Measurements from ENCODE around the gene TSBP1. TPM values are rescaled to one million over a fixed set of nuclear protein-coding genes. Genes with fewer than 3 reads are reported as not detected.
"Not testable (repeated sequence)": the region's sequence is repeated elsewhere in the genome, so short reads cannot be mapped to it uniquely, and the experiment has no call there.

The TSBP1 gene
- total and polyA plus RNA-seq, 4 donors = not detected

- H3K9me3 ChIP-seq (ENCODE audit: control insufficient read depth, low read length) = no peaks in the 10 kb centered on the region
- H3K27ac ChIP-seq (ENCODE audit: low read depth in 1 of 2, low read length in 2 of 2) = no peak overlapping the region
- H3K36me3 ChIP-seq (ENCODE audit: control insufficient read depth in 1 of 2, insufficient read depth in 2 of 2, low read length in 1 of 2) = no peaks in the 10 kb centered on the region
- no peak overlapping the region for H3K4me3 ChIP-seq (ENCODE audit: low read length in 2 of 2)
- H3K27me3 ChIP-seq (ENCODE audit: control insufficient read depth in 1 of 2, insufficient read depth in 2 of 2, low read length in 1 of 2) = no peaks in the 10 kb centered on the region
- WGBS, 2 donors = 64 to 74% methylated on average over 5 of the region's 5 CpGs
- DNase-seq (no peak), ATAC-seq (ENCODE audit: low FRiP score) (no peak)
- no peaks in the 10 kb centered on the region for H3K4me1 ChIP-seq (ENCODE audit: control insufficient read depth in 1 of 2, insufficient read depth in 2 of 2, low read length in 2 of 2)
- intact Hi-C loops (cut with DNase I) = no loop called here
Observed at GRCh38 chr6:32317541-32317940, 54.2 kb downstream of the TSBP1 start.

GRCh38 chr6:32313964-32314363 lies 57.7 kb downstream of the TSBP1 start:
- no peaks in the 10 kb centered on the region for H3K27me3 ChIP-seq (ENCODE audit: control insufficient read depth in 1 of 2, insufficient read depth in 2 of 2, low read length in 1 of 2)
- 70 to 88% methylated on average over 1 of the region's 1 CpG for WGBS, 2 donors
- no peak overlapping the region for H3K27ac ChIP-seq (ENCODE audit: low read depth in 1 of 2, low read length in 2 of 2)
- no peaks in the 10 kb centered on the region for H3K9me3 ChIP-seq (ENCODE audit: control insufficient read depth, low read length)
- H3K36me3 ChIP-seq (ENCODE audit: control insufficient read depth in 1 of 2, insufficient read depth in 2 of 2, low read length in 1 of 2) = no peaks in the 10 kb centered on the region
- H3K4me1 ChIP-seq (ENCODE audit: control insufficient read depth in 1 of 2, insufficient read depth in 2 of 2, low read length in 2 of 2) = no peaks in the 10 kb centered on the region
- no peak overlapping the region for H3K4me3 ChIP-seq (ENCODE audit: low read length in 2 of 2)
- DNase-seq (no peak), ATAC-seq (ENCODE audit: low FRiP score) (no peak)
- intact Hi-C loops (cut with DNase I) = no loop called here

- WGBS, 2 donors = 29 to 55% methylated on average over 3 of the region's 3 CpGs
- H3K4me1 ChIP-seq (ENCODE audit: control insufficient read depth in 1 of 2, insufficient read depth in 2 of 2, low read length in 2 of 2) = no peaks in the 10 kb centered on the region
- H3K36me3 ChIP-seq (ENCODE audit: control insufficient read depth in 1 of 2, insufficient read depth in 2 of 2, low read length in 1 of 2) = no peaks in the 10 kb centered on the region
- intact Hi-C loops (cut with DNase I) = no loop called here
- no peak overlapping the region for H3K27ac ChIP-seq (ENCODE audit: low read depth in 1 of 2, low read length in 2 of 2)
- peaks cover 0 to 2% of the 10 kb centered on the region in 2 donors for H3K27me3 ChIP-seq (ENCODE audit: control insufficient read depth in 1 of 2, insufficient read depth in 2 of 2, low read length in 1 of 2)
- no peaks in the 10 kb centered on the region for H3K9me3 ChIP-seq (ENCODE audit: control insufficient read depth, low read length)
- H3K4me3 ChIP-seq (ENCODE audit: low read length in 2 of 2) = no peak overlapping the region
- no peak for DNase-seq
- no peak for ATAC-seq (ENCODE audit: low FRiP score)
Observed at GRCh38 chr6:32298632-32299336, 72.9 kb downstream of the TSBP1 start.

- intact Hi-C loops (cut with DNase I); H3K27me3 ChIP-seq (ENCODE audit: control insufficient read depth in 1 of 2, insufficient read depth in 2 of 2, low read length in 1 of 2); H3K36me3 ChIP-seq (ENCODE audit: control insufficient read depth in 1 of 2, insufficient read depth in 2 of 2, low read length in 1 of 2); H3K4me1 ChIP-seq (ENCODE audit: control insufficient read depth in 1 of 2, insufficient read depth in 2 of 2, low read length in 2 of 2); H3K4me3 ChIP-seq (ENCODE audit: low read length in 2 of 2); H3K27ac ChIP-seq (ENCODE audit: low read depth in 1 of 2, low read length in 2 of 2); DNase-seq; H3K9me3 ChIP-seq (ENCODE audit: control insufficient read depth, low read length); ATAC-seq (ENCODE audit: low FRiP score): not testable (repeated sequence)
- WGBS, 2 donors = 91 to 92% methylated on average over 3 of the region's 3 CpGs
Observed at GRCh38 chr6:32294980-32295379, 76.7 kb downstream of the TSBP1 start.

GRCh38 chr6:32294566-32294965 lies 77.1 kb downstream of the TSBP1 start:
- Histone ChIP-seq H3K27me3 (ENCODE audit: control insufficient read depth in 1 of 2, insufficient read depth in 2 of 2, low read length in 1 of 2) (no peaks in the 10 kb centered on the region), H3K9me3 (ENCODE audit: control insufficient read depth, low read length) (no peaks in the 10 kb centered on the region), H3K4me3 (ENCODE audit: low read length in 2 of 2) (no peak overlapping the region), H3K4me1 (ENCODE audit: control insufficient read depth in 1 of 2, insufficient read depth in 2 of 2, low read length in 2 of 2) (no peaks in the 10 kb centered on the region), H3K36me3 (ENCODE audit: control insufficient read depth in 1 of 2, insufficient read depth in 2 of 2, low read length in 1 of 2) (no peaks in the 10 kb centered on the region), H3K27ac (ENCODE audit: low read depth in 1 of 2, low read length in 2 of 2) (no peak overlapping the region)
- WGBS, 2 donors = 87 to 96% methylated on average over 2 of the region's 2 CpGs
- intact Hi-C loops (cut with DNase I) = no loop called here
- DNase-seq (no peak), ATAC-seq (ENCODE audit: low FRiP score) (no peak)

GRCh38 chr6:32293695-32294094 lies 78.0 kb downstream of the TSBP1 start:
- no peak for DNase-seq
- H3K27ac ChIP-seq (ENCODE audit: low read depth in 1 of 2, low read length in 2 of 2) = no peak overlapping the region
- H3K36me3 ChIP-seq (ENCODE audit: control insufficient read depth in 1 of 2, insufficient read depth in 2 of 2, low read length in 1 of 2) = no peaks in the 10 kb centered on the region
- H3K4me1 ChIP-seq (ENCODE audit: control insufficient read depth in 1 of 2, insufficient read depth in 2 of 2, low read length in 2 of 2) = no peaks in the 10 kb centered on the region
- no peaks in the 10 kb centered on the region for H3K9me3 ChIP-seq (ENCODE audit: control insufficient read depth, low read length)
- H3K27me3 ChIP-seq (ENCODE audit: control insufficient read depth in 1 of 2, insufficient read depth in 2 of 2, low read length in 1 of 2) = no peaks in the 10 kb centered on the region
- H3K4me3 ChIP-seq (ENCODE audit: low read length in 2 of 2) = no peak overlapping the region
- 79 to 84% methylated on average over 4 of the region's 4 CpGs for WGBS, 2 donors
- no peak for ATAC-seq (ENCODE audit: low FRiP score)
- intact Hi-C loops (cut with DNase I) = no loop called here

GRCh38 chr6:32291543-32291942 lies 80.2 kb downstream of the TSBP1 start:
- WGBS, 2 donors = 77 to 88% methylated on average over 1 of the region's 1 CpG
- ATAC-seq (ENCODE audit: low FRiP score) (no peak), DNase-seq (no peak)
- intact Hi-C loops (cut with DNase I) = no loop called here
- Histone ChIP-seq H3K4me1 (ENCODE audit: control insufficient read depth in 1 of 2, insufficient read depth in 2 of 2, low read length in 2 of 2) (no peaks in the 10 kb centered on the region), H3K27me3 (ENCODE audit: control insufficient read depth in 1 of 2, insufficient read depth in 2 of 2, low read length in 1 of 2) (no peaks in the 10 kb centered on the region), H3K4me3 (ENCODE audit: low read length in 2 of 2) (no peak overlapping the region), H3K27ac (ENCODE audit: low read depth in 1 of 2, low read length in 2 of 2) (no peak overlapping the region), H3K9me3 (ENCODE audit: control insufficient read depth, low read length) (no peaks in the 10 kb centered on the region), H3K36me3 (ENCODE audit: control insufficient read depth in 1 of 2, insufficient read depth in 2 of 2, low read length in 1 of 2) (no peaks in the 10 kb centered on the region)

- Histone ChIP-seq H3K27me3 (ENCODE audit: control insufficient read depth in 1 of 2, insufficient read depth in 2 of 2, low read length in 1 of 2) (no peaks in the 10 kb centered on the region), H3K9me3 (ENCODE audit: control insufficient read depth, low read length) (no peaks in the 10 kb centered on the region), H3K27ac (ENCODE audit: low read depth in 1 of 2, low read length in 2 of 2) (no peak overlapping the region), H3K36me3 (ENCODE audit: control insufficient read depth in 1 of 2, insufficient read depth in 2 of 2, low read length in 1 of 2) (no peaks in the 10 kb centered on the region), H3K4me3 (ENCODE audit: low read length in 2 of 2) (no peak overlapping the region), H3K4me1 (ENCODE audit: control insufficient read depth in 1 of 2, insufficient read depth in 2 of 2, low read length in 2 of 2) (no peaks in the 10 kb centered on the region)
- no peak for ATAC-seq (ENCODE audit: low FRiP score)
- DNase-seq = no peak
- intact Hi-C loops (cut with DNase I) = no loop called here
Observed at GRCh38 chr6:32290886-32291450, 80.7 kb downstream of the TSBP1 start.

- H3K4me3 ChIP-seq (ENCODE audit: low read length in 2 of 2) = no peak overlapping the region
Observed at GRCh38 chr6:32288426-32288825, 83.3 kb downstream of the TSBP1 start.

More at GRCh38 chr6:32288426-32288825, 83.3 kb downstream of the TSBP1 start:
- H3K4me1 ChIP-seq (ENCODE audit: control insufficient read depth in 1 of 2, insufficient read depth in 2 of 2, low read length in 2 of 2) = no peaks in the 10 kb centered on the region
- no peaks in the 10 kb centered on the region for H3K27me3 ChIP-seq (ENCODE audit: control insufficient read depth in 1 of 2, insufficient read depth in 2 of 2, low read length in 1 of 2)
- no peak for ATAC-seq (ENCODE audit: low FRiP score)
- H3K36me3 ChIP-seq (ENCODE audit: control insufficient read depth in 1 of 2, insufficient read depth in 2 of 2, low read length in 1 of 2) = no peaks in the 10 kb centered on the region
- no peaks in the 10 kb centered on the region for H3K9me3 ChIP-seq (ENCODE audit: control insufficient read depth, low read length)
- no peak overlapping the region for H3K27ac ChIP-seq (ENCODE audit: low read depth in 1 of 2, low read length in 2 of 2)
- intact Hi-C loops (cut with DNase I) = no loop called here
- DNase-seq = no peak
- 51 to 52% methylated on average over 2 of the region's 2 CpGs for WGBS, 2 donors
